GM03348 (cell line): ENCODE measurements around the gene ATOX1.
"Not testable (repeated sequence)": the region's sequence is repeated elsewhere in the genome, so short reads cannot be mapped to it uniquely, and the experiment has no call there.

Experiments
- DNase-seq: peaks from one replicate; pipeline ENCODE4 v3.0.0; 2012; ENCODE audit warnings: low spot score

The ATOX1 gene

DNA sequence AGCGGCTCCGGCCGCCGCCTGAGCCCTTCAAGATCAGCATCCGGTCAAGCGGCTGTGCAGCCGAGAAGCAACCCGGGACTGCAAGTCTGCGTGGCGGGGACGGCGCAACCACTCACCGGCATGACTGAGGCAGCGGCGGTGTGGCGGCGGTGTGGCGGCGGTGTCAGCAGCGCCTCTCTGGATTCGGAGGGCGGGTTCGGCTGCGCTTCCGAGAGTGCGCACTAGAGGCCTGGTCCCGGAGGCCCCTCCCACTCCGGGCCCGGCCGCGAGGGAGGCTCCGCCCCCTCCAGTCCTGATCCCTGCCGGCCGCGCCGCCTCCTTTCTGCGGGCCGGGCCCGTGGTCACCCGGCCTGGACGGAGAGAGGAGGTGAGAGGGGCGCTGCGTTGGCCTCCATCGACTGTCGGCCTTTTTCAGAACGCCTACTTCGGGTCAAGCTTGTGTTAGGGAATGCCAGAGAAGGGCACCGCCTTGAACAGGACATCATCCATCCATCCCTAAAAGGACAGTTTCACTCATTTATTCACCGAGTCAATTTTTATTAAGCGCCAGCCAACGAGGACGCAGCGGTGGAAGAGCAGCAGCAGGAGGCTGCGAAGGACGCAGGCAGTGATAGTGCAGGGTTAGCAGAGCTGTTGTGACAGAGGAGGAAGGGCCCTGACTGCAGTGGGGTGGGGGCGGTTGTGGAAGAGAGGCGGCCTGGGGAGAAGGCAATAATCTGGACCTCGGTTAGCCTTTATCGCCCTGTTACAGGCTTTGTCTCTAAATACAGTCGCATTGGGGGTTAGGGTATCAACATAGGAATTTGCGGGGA lies at the start of gene ATOX1:
Gene ATOX1 (minus strand): TSS at position 202 of the 812 bp plus-strand sequence. CDS start 80 bp downstream, at position 122.
- peak; percentile 99 for DNase-seq

DNA sequence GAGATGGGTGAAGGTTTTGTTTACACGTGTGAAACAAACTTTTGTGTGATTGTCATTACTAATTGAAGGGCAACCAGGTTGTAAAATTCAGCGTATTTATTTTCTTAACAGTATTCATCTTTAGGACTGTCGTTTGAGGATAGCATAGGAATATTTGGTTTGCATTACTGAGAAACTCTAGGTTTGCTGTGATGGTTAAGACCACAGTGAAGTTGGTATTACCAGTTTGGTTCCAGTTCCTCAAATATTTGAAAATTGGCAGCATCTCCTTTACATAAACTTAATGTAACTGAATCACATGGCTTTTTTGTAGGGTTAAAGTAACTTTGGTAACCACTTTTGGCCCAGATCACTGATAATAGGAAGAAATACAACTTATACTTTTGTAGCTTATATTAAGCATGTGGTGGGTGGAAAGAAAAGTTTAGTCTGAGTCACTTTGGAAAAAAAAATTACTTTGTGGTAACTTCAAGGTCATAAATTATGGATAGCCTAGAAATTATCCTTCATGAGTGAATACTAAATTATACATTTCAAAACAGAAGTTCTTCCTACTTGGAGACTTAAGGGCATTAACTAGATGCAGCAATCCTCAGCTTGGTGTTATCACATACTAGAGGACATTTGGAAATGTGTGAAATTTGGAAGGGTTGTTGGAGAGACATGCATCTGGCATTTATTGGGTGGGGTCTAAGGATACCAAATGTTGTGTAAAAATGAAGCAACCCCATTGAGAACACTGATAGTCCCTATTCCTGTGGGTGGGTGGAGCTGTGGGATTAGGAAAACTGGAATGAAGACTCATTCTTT lies 47.2 kb upstream of the ATOX1 start:
- peak; percentile 77 for DNase-seq

GRCh38 chr5:151800532-151800931 lies 42.1 kb upstream of the ATOX1 start:
- no peak for DNase-seq

- DNase-seq, result no peak
Measured at GRCh38 chr5:151799407-151799806, 41.0 kb upstream of the ATOX1 start.

DNA sequence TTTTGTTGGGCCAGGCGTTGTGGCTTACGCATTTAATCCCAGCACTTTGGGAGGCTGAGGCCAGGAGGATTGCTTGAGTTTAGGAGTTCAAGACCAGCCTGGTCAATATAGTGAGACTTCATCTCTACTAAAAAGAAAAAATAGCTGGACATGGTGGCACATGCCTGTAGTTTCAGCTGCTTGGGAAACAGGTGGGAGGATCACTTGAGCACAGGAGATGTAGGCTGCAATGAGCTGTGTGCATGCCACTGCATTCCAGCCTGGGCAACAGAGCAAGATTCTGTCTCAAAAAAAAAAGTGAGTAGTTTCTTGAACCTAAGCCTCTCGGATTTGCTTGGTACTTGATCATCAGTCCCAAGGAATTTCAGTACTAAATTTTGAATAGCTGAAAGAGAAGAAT lies 40.2 kb upstream of the ATOX1 start:
- no peak for DNase-seq

DNA sequence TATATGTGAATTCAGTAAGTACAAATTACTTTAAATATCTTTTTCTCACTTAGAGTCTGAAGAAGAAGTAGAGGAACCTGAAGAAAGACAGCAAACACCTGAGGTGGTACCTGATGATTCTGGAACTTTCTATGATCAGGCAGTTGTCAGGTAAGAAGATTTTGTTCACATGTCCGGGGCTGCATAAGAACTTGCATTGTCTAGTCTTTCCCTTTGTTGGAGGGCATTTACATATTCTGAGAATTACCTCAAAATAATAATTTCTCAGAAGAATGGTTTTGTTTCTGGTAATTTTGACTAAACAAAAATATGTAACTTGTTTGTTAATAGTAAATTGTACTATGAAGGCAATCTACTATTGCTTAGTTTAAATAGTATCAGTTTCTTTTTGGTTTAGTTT lies 37.0 kb upstream of the ATOX1 start:
- DNase-seq, result no peak

GRCh38 chr5:151793358-151793757 lies 34.9 kb upstream of the ATOX1 start:
- no peak for DNase-seq

GRCh38 chr5:151787817-151788216 lies 29.4 kb upstream of the ATOX1 start:
- DNase-seq, result no peak

- no peak for DNase-seq
Measured at GRCh38 chr5:151786468-151786867, 28.0 kb upstream of the ATOX1 start.

GRCh38 chr5:151784141-151784540 lies 25.7 kb upstream of the ATOX1 start:
- DNase-seq, result no peak

DNA sequence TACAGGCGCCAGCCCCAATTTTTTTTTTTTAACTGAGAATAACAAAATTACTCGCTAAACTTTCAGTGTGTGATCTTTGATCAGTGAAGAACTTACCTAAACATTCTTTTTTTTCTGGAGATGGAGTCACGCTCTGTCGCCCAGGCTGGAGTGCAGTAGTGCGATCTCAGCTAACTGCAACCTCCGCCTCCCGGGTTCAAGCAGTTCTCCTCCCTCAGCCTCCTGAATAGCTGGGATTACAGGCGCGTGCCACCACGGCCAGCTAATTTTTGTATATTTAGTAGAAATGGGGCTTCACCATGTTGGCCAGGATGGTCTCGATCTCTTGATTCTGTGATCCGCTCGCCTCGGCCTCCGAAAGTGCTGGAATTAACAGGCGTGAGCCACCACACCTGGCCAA lies 25.2 kb upstream of the ATOX1 start:
- not testable (repeated sequence) for DNase-seq

- no peak for DNase-seq
Measured at GRCh38 chr5:151781201-151781600, 22.8 kb upstream of the ATOX1 start.

DNA sequence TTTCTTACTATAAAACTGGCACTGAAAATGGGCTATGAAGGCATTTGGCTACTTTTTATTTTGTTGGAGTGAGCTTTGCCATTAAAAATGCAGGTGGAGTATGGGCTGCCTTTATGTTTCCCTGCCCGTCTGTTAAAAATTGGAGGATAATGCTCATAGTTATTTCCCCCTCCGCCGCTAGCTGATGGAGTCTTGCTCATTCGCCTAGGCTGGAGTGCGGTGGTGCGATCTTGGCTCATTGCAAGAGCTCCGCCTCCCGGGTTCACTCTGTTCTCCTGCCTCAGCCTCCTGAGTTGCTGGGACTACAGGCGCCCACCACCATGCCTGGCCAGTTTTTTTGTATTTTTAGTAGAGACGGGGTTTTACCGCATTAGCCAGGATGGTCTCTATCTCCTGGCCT lies 21.9 kb upstream of the ATOX1 start:
- DNase-seq, result no peak

DNA sequence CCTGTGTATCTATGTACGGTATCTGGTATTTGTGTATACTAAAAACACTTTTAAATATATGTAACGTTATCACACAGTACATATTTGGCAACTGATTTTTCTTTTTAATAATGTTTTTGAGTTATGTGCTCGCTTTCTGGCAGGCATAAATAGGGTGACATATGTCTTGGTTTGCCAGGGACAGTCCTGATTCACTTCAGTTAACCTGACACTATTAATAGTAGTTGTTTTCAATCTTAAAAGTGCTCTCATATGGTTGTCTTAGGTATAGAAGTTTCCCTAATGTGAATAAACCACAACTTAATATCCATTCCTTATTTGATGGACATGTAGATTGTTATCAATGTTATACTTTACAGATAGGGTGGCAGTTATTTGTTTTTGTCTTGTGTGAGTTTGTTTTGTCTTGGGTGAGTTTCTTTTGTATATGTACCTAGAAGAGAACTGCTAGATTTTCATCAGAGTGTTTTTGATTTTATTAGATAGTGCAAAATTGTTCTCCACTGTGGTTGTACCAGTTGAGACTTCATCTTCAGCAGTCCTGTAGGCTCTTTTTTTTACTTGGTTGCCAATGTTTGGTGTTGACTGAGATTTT lies 21.2 kb upstream of the ATOX1 start:
- DNase-seq, result no peak

DNA sequence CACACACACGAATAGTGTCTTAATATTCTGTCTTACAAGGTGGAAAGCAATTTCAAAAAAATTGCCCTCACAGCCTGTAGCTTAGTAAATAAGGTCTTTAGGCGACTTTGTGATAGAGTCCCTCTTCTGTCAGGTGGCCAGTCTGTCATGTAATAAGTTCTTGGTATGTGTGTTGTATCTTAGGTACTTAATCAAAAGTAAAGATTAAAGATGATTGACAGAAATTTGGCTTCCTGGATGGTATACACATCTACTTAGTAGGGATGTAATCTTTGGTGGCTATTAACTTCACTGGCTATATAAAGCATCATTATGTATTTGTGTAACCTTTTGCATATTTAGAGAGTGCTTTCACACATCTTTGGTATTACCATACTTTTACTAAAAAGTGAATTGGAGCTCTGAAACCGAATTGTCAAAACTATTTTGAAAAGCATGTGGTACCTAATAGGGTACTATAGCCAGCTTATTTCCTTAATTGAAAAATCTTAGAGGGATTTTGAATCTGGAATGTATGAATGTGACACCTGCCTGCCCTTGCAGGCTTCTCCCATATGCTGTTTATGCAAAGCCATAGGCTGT lies 16.7 kb upstream of the ATOX1 start:
- no peak for DNase-seq

DNA sequence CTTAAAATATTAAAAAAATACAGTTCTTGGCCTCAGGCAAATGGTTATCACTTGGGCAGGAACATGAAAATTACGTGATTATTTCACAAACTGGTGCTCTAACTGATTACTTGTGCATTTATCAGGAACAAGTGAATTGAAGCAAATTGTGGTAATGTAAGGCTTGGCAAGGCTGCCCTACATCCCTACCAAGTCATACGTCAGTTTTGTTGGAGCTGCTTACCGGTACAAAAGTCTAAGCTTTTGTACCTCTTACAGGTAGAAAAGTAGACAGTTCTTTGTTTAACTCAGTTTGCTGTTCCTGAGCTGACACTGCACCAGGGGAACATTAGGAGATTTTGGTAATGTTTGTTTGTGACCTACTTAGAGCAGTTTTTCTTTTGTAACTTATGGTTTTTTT lies 15.5 kb upstream of the ATOX1 start:
- DNase-seq, result no peak

DNA sequence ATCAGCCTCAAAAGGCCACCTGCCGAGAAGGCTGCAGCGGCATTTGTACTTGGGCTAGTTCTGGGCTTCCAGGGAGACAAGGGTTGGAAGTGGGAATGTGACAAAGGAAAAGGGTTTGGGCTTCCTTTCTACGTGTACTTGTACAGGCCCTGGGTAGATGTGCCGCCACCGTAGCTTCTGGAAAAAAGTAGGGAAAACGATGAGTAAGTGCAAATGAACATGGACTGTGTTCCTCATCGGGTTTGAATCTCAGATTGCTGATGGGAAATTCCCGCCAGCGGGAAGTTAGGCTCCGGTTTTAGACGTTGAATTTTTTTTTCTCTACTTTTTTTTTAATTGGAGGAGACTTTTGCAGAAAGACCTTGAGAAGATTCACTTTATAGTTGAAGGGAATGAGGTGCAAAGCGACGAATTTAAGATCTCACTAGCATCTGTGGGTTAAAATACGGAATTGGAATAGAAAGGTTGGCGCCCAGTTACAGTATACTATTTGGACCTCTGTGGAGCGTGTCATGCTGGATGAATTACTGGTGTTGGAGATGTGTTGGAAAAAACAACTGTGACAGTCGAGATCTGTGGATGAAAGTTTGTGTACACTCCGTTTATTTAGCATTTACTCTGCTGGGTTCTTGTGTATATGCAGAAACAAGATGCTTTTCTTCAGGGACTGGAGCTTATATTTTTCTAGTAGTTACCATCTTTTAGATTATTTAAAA lies 14.6 kb upstream of the ATOX1 start:
- peak; percentile 18 for DNase-seq

DNA sequence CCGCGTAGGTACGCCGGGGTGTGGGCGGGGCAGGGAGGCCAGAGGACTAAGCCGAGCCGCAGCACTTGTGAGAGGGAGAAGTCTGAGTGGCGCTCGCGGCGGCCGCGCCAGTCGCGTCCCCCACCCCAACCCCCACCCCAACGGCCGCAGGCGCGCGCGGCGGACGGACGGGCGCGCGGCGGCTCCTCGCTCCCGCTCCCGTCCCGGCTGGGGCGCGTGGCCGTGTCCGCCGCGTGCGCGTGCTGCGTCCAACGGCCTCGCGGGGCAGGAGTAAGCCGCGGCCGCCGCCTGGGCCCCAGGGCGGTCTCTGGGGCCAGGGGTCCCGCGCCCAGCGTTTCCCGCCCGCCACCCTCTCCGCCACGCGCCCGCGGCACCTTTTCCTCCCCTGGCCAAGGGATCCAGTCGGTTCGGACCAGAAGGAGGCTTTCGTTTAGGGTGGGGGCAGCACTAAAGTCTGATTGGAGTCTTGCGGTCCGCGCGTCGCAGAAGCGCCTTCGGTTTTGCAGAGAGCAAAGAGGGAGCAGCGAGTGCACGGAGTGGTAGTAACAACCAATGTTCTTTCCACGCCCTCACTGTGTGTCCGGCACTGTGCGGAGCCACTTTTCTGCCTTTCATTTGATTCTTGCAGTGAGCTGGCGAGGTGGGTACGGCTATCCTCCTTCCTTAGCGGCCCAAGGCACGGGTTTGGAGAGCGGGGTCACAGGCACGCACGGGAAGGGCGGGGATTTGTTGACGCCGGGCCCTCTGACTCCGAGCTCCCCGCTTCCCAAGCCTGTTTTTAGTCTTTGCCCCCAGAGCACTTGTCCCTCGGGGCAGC lies 13.8 kb upstream of the ATOX1 start:
- DNase-seq, result peak; percentile 76

DNA sequence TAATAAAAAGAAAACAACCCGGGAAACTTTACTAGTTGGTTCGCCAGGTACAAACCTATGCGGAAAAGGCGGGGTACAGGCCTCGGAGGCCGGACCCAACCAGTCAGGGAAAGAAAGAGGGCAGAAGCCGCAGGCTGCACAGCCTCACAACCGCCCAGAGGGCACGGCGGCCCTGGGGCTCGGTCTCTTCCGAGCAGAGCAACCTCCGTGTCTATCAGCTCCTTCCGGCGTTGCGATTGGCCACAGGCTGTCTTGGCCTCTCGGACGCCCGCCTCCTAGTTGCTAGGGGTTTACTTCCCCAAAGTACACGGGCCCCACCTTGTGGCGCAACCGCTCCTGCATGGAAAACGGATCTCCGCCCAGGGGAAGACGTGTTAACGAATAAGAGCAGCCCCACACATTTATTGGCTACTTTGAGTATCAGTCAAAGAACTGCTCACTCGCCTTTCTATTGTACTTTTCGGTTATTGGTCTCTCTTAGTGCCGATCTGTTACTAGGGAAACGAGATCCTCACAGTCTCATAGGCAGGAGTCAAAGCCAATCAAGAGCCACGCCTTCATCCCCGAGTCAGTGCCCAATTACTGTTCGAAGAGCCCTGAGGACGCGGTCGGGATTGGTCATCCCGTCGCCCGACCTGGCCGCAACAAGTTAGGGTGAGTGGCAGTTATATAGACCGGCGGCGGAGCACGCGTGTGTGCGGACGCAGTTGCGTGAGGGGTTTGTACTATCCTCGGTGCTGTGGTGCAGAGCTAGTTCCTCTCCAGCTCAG lies 13.0 kb upstream of the ATOX1 start, which contains the start of gene G3BP1:
Gene G3BP1 (plus strand): TSS at position 696 of the 770 bp plus-strand sequence. CDS start 14,667 bp downstream, outside the sequence.
- DNase-seq, result peak; percentile 97
